Limb (tissue), 2 donors: Measurements from ENCODE around the gene RAB14.
"Not testable (repeated sequence)": the region's sequence is repeated elsewhere in the genome, so short reads cannot be mapped to it uniquely, and the experiment has no call there.

ENCODE experiments used
- DNase-seq, 2 donors: peaks; one replicate each; pipeline ENCODE4 v3.0.0-alpha.2; 2016; ENCODE audit errors: extremely low spot score in 2 of 2

Gene RAB14

DNA sequence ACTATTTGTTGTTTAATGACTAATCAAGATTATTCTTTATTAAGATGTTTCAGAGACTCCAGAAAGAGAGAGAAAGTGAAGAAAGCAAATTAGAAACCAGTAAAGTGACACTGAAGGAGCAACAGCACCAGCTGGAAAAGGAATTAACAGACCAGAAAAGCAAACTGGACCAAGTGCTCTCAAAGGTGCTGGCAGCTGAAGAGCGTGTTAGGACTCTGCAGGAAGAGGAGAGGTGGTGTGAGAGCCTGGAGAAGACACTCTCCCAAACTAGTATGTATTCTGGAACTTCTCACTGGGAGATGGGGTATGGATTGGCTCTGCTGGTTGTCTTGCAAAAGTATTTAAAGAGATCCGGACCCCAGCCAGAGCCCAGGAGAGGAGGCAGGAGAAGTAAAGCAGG lies 33.6 kb downstream of the RAB14 start:
- no peak for DNase-seq

DNA sequence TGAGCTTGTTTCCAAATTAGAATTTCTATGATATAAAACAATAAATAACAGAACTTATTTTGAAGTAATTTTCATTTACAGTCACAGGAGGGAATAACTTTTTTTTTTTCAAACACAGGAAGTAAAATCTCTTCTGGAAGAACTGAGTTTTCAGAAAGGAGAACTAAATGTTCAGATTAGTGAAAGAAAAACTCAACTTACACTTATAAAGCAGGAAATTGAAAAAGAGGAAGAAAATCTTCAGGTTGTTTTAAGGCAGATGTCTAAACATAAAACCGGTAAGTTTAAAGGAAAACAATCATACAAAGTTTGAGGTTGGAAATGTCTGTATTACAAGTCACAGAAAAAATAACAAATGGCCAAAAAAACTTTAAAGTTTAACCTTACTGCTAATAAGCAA lies 41.6 kb downstream of the RAB14 start:
- no peak for DNase-seq

DNA sequence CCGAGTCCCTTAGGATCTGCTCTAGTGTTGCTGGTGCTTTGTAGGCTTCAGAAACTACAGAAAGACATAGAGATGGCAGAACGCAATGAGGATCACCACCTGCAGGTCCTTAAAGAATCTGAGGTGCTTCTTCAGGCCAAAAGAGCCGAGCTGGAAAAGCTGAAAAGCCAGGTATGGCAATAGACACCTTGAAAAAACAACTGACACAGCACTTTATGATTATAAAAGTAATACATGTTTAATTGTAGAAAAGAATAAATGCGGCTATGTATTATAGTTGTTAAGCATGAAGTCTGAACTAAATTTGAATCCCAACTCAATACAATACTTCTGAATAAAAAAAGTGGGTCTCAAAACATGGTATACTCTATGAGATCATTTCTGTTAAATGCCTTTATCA lies 43.7 kb downstream of the RAB14 start:
- DNase-seq, result no peak

DNA sequence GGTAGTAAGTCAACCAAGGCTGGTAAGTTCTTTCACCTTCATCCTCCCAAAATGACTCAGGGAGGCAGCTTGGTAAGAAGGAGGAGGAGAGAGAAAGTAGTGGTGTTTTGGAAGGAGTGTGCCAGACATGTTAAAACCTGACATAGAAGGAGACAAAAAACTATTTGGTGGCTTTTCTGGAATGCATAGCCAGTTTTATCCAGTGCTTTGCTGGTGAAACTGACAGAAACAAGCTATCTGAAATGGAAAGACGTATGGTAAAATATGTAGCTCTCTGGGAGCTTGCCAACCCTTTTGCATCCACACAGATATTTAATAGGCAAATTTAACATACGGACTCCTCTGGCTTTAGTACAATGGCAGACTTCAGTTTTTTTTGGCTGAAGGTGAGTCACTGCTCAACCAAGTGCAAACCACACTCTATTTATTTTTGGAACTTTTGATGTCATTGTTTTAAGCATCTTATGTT lies 45.4 kb downstream of the RAB14 start:
- peak in 1 of 2 donors; percentile 3 for DNase-seq

DNA sequence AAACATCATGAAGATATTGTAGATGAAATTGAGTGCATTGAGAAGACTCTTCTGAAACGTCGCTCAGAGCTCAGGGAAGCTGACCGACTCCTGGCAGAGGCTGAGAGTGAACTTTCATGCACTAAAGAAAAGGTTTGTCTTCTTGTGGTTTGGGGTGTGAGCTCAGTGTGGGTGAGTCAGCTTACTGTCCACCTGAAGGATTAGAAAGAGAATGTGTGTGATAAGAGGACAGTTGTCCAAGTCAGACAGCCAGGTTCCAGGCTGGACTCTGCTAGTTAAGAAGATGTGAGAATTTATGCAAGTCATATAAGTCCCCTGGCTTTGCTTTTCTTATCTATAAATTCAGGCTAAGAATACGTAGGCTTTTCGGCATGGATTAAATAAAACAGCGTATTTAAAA lies 46.9 kb downstream of the RAB14 start:
- no peak for DNase-seq

DNA sequence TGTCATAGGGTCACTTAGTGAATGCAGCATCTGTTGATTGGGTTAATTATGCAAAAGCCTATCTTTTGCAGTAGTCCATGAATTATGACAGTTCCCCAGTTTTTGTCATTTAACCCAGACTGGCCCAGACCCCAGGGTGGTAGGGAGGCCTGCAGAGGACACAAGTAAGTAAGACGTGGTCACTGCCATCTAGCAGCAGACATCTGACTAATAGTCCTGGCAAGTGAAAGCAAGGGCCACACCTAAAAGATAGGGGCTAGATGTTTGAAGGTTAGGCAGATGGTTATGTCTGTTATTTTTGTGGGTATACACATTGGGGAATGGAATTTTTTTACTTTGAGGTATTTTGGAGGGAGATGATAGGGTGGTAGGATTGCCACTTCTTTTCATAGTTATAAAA lies 48.0 kb downstream of the RAB14 start:
- DNase-seq, result no peak

DNA sequence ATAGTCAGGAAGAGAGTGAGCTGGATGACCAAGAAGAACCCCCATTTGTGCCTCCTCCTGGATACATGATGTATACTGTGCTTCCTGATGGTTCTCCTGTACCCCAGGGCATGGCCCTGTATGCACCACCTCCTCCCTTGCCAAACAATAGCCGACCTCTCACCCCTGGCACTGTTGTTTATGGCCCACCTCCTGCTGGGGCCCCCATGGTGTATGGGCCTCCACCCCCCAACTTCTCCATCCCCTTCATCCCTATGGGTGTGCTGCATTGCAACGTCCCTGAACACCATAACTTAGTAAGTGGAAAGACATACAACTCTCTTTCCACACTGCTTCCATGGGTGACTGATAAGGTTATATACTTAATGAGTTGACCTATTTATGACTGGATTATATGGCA lies 51.5 kb downstream of the RAB14 start:
- no peak for DNase-seq

DNA sequence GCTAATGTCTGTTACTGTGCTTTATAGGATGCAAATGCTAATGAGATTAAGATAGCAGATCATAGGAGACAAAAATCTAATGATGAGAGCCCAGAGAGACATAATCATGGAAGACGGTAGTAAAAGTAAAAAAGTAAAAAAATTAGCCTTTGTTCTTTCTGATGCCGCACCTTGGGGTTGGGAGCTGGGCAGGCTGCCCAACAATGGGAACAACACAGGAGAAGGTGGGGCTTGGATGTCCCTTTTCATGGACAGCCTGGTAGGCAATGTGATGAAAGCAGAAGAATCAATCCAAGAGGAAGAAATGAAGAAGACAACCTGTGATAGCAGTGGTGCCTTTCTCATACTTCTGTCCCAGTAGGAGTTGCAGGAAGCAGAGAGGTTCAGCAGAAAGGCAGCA lies 57.2 kb downstream of the RAB14 start:
- DNase-seq, result no peak

DNA sequence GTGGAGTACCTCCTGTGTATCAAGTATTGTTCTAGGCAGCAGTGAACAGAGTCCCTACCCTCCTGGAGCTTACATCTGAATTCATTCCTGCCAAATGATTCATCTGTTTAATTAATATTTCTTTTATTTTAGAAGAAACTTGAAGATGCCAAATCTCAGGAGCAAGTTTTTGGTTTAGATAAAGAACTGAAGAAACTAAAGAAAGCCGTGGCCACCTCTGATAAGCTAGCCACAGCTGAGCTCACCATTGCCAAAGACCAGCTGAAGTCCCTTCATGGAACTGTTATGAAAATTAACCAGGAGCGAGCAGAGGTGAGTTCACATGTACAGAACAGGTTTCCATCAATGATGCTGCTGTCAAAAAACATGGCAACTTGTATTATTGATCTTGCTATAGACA lies 57.9 kb downstream of the RAB14 start:
- DNase-seq, result no peak

DNA sequence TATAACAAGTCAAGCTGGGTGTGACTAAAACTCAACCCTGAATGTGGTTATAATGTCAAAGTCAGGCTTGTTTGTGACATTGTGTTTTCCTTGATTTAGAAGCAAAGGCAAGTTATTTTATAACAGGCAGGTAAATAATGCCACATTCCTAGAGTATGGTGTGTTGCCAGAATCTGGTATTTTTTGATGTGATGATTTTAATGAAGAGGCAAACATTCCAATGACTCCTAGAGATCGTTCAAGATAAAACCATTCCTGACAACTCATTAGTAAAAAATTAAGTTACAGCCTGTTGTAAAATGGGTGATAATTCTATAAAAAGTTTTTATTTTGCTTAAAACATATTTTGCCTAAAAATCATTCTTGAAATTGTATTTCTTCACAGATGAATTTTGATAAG lies 60.0 kb downstream of the RAB14 start:
- DNase-seq, result no peak

DNA sequence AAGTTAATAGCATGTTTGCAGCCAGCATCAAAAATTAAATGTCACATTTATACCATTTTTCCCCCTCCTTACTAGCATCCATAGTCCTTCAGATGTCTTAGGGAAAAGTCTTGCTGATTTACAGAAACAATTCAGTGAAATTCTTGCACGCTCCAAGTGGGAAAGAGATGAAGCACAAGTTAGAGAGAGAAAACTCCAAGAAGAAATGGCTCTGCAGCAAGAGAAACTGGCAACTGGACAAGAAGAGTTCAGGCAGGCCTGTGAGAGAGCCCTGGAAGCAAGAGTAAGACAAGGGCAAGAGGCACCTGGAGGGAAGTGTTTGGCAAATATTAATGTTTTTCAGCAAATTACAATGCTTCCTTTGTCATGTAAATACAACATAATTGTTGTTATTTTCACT lies 60.4 kb downstream of the RAB14 start:
- no peak for DNase-seq

DNA sequence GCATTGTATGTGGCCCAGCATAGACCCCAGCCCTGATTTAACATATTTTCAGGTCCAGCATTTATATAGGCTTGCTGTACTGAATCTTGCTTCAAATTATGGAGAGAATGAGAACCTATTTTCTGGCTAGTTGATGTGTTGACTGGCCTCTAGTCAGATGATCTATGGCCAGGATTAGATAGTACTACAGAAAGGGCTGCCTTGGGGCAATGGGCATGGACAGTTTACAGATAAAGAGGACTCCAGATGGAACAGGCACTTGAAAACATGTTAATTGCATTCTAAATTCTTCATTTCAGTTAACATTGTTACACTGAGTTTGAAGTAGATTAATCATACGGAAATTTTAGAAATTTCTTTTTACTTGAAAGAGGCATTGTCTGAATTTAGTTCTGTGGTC lies 61.5 kb downstream of the RAB14 start:
- DNase-seq, result no peak

DNA sequence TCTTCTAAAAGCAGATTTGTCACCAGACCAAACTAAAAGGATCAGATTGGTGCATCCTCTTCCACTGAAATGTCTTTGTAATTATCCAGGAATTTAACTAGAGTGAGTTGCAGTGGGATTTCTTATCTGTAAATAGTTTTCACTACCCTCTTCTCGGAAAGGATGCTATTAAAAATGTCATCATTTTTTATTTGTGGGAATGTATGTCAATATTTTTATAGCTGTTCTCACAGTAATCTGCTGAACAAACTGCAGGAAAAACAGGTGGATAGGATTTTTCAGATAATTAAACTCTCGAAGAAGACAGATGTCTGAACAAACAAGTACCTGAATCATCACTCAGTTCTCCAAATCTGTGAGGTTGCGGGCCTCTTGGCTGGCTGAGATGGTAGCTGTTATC lies 62.7 kb downstream of the RAB14 start:
- no peak for DNase-seq

DNA sequence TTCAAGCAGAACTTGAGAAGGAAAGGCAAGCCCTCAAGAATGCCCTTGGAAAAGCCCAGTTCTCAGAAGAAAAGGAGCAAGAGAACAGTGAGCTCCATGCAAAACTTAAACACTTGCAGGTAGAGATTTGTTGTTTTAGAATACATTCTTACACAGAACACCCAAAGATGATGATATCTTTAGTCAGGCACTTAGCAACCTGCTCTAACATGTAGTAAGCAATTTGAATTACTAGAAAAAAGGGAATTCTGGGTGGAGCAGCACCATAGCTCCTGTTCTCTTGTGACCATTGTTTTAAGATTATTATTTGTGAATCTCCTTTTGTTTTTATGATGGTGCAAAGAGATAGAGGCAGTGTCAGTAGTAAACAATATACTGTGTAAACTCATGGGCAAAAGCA lies 63.1 kb downstream of the RAB14 start:
- DNase-seq, result no peak

DNA sequence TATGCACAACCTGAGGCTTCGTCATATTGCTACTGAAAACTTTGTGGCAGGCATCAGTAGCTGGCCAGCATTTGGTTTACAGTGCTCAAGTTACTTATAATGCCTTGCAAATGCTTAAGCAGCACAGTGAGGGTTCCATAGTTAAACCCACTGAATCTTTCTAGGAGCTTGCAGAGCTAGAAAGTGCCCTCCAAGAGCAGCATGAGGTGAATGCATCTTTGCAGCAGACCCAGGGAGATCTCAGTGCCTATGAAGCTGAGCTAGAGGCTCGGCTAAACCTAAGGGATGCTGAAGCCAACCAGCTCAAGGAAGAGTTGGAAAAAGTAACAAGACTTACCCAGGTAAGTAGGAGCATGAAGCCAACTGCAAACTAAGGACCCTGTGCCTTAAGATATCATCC lies 66.0 kb downstream of the RAB14 start:
- no peak for DNase-seq

DNA sequence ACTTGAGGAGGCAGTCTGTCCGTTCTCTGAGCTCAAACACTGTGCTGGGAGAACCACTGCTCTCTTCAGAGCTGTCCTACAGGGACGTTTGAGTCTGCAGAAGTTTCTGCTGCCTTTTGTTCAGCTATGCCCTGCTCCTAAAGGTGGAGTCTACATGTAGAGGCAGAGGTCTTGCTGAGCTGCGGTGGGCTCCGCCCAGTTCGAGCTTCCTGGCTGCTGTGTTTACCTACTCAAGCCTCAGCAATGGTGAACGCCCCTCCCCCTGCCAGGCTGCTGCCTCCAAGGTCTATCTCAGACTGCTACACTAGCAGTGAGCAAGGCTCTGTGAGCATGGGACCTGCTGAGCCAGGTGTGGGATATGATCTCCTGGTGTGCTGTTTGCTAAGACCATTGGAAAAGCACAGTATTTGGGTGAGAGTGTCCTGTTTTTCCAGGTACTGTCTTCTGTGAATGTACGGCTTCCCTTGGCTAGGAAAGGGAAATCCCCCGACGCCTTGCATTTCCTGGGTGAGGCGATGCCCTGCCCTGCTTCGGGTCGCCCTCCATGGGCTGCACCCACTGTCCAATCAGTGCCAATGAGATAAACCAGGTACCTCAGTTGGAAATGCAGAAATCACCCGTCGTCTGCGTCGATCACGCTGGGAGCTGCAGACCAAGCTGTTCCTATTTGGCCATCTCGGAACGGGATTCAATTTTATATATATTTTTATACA lies 68.4 kb downstream of the RAB14 start:
- no peak for DNase-seq

DNA sequence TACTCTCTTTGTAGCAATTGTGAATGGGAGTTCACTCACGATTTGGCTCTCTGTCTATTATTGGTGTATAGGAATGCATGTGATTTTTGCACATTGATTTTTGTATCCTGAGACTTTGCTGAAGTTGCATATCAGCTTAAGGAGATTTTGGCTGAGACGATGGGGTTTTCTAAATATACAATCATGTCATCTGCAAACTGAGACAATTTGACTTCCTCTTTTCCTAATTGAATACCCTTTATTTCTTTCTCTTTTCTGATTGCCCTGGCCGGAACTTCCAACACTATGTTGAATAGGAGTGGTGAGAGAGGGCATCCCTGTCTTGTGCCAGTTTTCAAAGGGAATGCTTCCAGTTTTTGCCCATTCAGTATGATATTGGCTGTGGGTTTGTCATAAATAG lies 72.3 kb downstream of the RAB14 start:
- DNase-seq, result not testable (repeated sequence)
